ENCODE measurements around the gene DNAH17.

- TF ChIP-seq, protein P1, sequence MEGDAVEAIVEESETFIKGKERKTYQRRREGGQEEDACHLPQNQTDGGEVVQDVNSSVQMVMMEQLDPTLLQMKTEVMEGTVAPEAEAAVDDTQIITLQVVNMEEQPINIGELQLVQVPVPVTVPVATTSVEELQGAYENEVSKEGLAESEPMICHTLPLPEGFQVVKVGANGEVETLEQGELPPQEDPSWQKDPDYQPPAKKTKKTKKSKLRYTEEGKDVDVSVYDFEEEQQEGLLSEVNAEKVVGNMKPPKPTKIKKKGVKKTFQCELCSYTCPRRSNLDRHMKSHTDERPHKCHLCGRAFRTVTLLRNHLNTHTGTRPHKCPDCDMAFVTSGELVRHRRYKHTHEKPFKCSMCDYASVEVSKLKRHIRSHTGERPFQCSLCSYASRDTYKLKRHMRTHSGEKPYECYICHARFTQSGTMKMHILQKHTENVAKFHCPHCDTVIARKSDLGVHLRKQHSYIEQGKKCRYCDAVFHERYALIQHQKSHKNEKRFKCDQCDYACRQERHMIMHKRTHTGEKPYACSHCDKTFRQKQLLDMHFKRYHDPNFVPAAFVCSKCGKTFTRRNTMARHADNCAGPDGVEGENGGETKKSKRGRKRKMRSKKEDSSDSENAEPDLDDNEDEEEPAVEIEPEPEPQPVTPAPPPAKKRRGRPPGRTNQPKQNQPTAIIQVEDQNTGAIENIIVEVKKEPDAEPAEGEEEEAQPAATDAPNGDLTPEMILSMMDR (IDR thresholded peaks at IDR 0.05; ENCODE audit: low read depth, low read length, poor library complexity, severe bottlenecking) = no peak
- no peak for TF ChIP-seq EZH2phosphoT487 (IDR thresholded peaks at IDR 0.05; ENCODE audit: borderline replicate concordance, low read length)
Observed at GRCh38 chr17:78605429-78605828, 28.2 kb upstream of the DNAH17 start.

Data from DOHH2 (cell line).